HPDE6-E6E7 (cell line): ENCODE measurements around the gene C3orf20.

ENCODE experiments used
- DNase-seq: peaks from one replicate; pipeline ENCODE4 v3.0.0; 2011; ENCODE audit warnings: missing footprints; ENCODE audit errors: extremely low spot score

Gene C3orf20

GRCh38 chr3:14758959-14759358 is 84.0 kb downstream of the C3orf20 start:
- no peak for DNase-seq

- DNase-seq: no peak
Measured at GRCh38 chr3:14760185-14760584, 85.2 kb downstream of the C3orf20 start.

- DNase-seq: no peak
Measured at GRCh38 chr3:14761121-14761672, 86.3 kb downstream of the C3orf20 start.

- DNase-seq: no peak
Measured at GRCh38 chr3:14761866-14762265, 86.9 kb downstream of the C3orf20 start.

GRCh38 chr3:14762701-14763100 is 87.8 kb downstream of the C3orf20 start:
- no peak for DNase-seq

GRCh38 chr3:14764331-14765059 is 89.6 kb downstream of the C3orf20 start:
- DNase-seq: no peak

GRCh38 chr3:14765060-14765400 is 90.1 kb downstream of the C3orf20 start:
- DNase-seq: no peak

GRCh38 chr3:14765576-14766427 is 90.9 kb downstream of the C3orf20 start:
- DNase-seq: no peak

- DNase-seq: no peak
Measured at GRCh38 chr3:14766428-14767244, 91.7 kb downstream of the C3orf20 start.

- no peak for DNase-seq
Measured at GRCh38 chr3:14767245-14768051, 92.5 kb downstream of the C3orf20 start.

- no peak for DNase-seq
Measured at GRCh38 chr3:14768182-14768790, 93.3 kb downstream of the C3orf20 start.

GRCh38 chr3:14768881-14769280 is 93.9 kb downstream of the C3orf20 start:
- DNase-seq: no peak

- DNase-seq: no peak
Measured at GRCh38 chr3:14769544-14770325, 94.8 kb downstream of the C3orf20 start.

GRCh38 chr3:14770591-14770990 is 95.7 kb downstream of the C3orf20 start:
- DNase-seq: no peak

GRCh38 chr3:14771593-14772497 is 96.9 kb downstream of the C3orf20 start:
- DNase-seq: no peak

- no peak for DNase-seq
Measured at GRCh38 chr3:14772533-14773138, 97.7 kb downstream of the C3orf20 start.

- DNase-seq: no peak
Measured at GRCh38 chr3:14773281-14773680, 98.3 kb downstream of the C3orf20 start.

- DNase-seq: no peak
Measured at GRCh38 chr3:14773691-14774128, 98.8 kb downstream of the C3orf20 start.
